Measurements from ENCODE around the gene TRAF2. TPM values are rescaled to one million over a fixed set of nuclear protein-coding genes. Genes with fewer than 3 reads are reported as not detected.
A peak's percentile ranks its signal among the peaks of the same experiment; 100 is the strongest.
"Not testable (repeated sequence)": the region's sequence is repeated elsewhere in the genome, so short reads cannot be mapped to it uniquely, and the experiment has no call there.

TRAF2 gene
- total and polyA plus RNA-seq, 12 donors: 5.4 to 17.0 (median 10.1) TPM

DNA sequence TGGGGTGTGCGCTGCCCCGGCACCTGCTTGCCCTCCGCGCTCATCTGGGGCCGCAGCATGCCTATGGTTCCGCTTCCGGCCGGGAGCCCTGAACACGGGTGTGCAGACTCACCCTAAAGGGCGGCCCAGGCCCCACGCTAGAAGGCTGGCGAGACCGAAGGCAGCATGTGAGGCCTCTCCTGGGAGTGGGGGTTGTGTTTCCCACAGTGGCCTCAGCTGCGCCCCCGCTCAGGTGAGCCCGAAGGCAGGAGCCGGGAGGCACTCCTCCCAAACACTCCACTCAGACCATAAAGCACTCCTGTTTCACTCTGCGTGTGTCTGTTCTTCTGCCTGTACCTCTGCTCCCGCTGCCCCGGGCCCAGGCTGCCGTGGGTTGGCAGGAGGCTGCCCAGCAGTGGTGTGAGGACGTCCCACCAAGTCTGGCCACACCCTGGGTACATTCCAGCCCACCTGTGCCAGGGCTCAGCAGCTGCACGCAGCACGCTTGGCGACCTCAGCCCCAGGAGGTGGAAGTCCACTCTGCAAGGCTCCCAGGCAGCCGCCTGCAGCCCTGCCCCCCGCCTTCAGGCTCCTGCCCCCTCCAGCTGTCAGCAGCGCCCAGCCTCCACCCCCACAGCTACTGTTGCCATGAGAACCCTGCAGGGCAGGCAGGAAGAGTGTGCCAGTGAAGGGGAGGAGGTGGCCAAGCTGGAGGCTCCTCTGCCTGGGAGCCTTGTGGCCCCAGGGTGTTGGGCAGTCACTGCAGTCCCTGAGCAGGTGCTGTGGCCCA, 45.3 kb upstream of the TRAF2 start:
- Histone ChIP-seq H3K27me3 (peaks cover 0 to 29% (median 25%) of the 10 kb centered on the region in 7 donors), H3K36me3 (peaks cover 0 to 50% (median 6%) of the 10 kb centered on the region in 9 donors), H3K4me1 (peaks cover 17 to 41% (median 30%) of the 10 kb centered on the region in 9 donors), H3K9me3 (no peaks in the 10 kb centered on the region), H3K4me3 (no peak overlapping the region), H3K27ac (no peak overlapping the region)
- WGBS, 2 donors: 75% methylated on average over 28 of the region's 28 CpGs
- intact Hi-C loops (cut with DNase I): loop anchor here in 5 of 10 donors (5.0 to 10.0 kb wide), 4 partner anchors 34 to 184 kb away; partner anchors contain the start of genes RABL6 (in 2 of the 5), ABCA2 (in 1 of the 5), CCDC183 (in 1 of the 5) and FBXW5 (in 1 of the 5)
- DNase-seq (no peak), ATAC-seq (peak in 5 of 8 donors; percentile 2 to 15 (median 8))
- TF ChIP-seq, protein P1, sequence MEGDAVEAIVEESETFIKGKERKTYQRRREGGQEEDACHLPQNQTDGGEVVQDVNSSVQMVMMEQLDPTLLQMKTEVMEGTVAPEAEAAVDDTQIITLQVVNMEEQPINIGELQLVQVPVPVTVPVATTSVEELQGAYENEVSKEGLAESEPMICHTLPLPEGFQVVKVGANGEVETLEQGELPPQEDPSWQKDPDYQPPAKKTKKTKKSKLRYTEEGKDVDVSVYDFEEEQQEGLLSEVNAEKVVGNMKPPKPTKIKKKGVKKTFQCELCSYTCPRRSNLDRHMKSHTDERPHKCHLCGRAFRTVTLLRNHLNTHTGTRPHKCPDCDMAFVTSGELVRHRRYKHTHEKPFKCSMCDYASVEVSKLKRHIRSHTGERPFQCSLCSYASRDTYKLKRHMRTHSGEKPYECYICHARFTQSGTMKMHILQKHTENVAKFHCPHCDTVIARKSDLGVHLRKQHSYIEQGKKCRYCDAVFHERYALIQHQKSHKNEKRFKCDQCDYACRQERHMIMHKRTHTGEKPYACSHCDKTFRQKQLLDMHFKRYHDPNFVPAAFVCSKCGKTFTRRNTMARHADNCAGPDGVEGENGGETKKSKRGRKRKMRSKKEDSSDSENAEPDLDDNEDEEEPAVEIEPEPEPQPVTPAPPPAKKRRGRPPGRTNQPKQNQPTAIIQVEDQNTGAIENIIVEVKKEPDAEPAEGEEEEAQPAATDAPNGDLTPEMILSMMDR (IDR thresholded peaks at IDR 0.05): no peak

- H3K4me1 ChIP-seq: peaks cover 17 to 45% (median 36%) of the 10 kb centered on the region in 9 donors
Observed at GRCh38 chr9:136841646-136842379, 44.5 kb upstream of the TRAF2 start.

DNA sequence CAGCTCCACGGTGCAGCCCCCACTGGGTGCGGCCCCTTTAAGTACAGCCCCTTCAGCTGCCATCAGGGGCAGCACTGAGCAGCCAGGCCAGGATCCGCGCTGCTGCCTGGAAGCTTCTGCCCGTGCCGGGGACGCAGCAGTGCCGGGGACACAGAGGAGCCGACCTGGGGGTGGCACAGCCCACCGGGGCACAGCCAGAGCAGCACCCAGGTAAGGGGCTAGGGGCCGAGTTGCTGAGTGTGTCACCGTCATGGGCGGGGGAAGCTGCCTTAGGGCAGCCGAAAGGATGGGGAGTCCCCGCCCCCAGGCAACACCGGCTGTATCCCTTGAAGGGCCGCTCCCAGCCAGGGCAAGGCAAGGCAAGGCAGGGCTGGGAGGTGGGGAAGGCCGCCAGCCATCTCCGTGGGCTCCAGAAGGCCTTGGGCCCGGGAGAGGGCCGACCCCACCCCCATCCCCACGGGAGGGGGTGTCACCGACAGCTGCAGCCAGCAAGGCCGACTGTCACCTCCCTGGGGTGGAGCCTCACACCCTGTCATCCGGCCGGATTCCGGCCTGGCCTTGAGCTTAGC, 43.9 kb upstream of the TRAF2 start, which contains the start of gene AJM1:
Gene AJM1 (plus strand): TSS at position 99 of the 569 bp plus-strand sequence. CDS start 1,937 bp downstream, outside the sequence.
- intact Hi-C loops (cut with DNase I): loop anchor here in 5 of 10 donors (2.0 to 10.0 kb wide), 5 partner anchors 35 to 182 kb away; partner anchors contain the start of genes FBXW5 (in 2 of the 5), RABL6 (in 2 of the 5), ABCA2 (in 1 of the 5) and C8G (in 1 of the 5)
- Histone ChIP-seq H3K4me3 (peak within 1 kb of the TSS; percentile 21 to 69 (median 60)), H3K4me1 (peaks cover 17 to 51% (median 36%) of the 10 kb centered on the region in 9 donors), H3K27me3 (peaks cover 0 to 43% (median 29%) of the 10 kb centered on the region in 7 donors), H3K36me3 (peaks cover 0 to 47% (median 6%) of the 10 kb centered on the region in 9 donors), H3K27ac (peak within 1 kb of the TSS in 8 of 10 donors; percentile 59 to 75 (median 69))
- ATAC-seq (peak; percentile 74 to 92 (median 86)), DNase-seq (peak; percentile 76 to 83)
- TF ChIP-seq, protein P1 (IDR thresholded peaks at IDR 0.05): peak; percentile 84 to 98 (median 93)
- WGBS, 2 donors: 1 to 2% methylated on average over 21 to 23 of the region's 27 CpGs
- not testable (repeated sequence) for H3K9me3 ChIP-seq

More at GRCh38 chr9:136841646-136842379, 44.5 kb upstream of the TRAF2 start:
- Histone ChIP-seq H3K27ac (peak overlapping the region in 3 of 10 donors; percentile 59 to 73 (median 60)), H3K27me3 (peaks cover 0 to 37% (median 29%) of the 10 kb centered on the region in 7 donors), H3K4me3 (peak overlapping the region in 8 of 10 donors; percentile 51 to 69 (median 61)), H3K36me3 (peaks cover 0 to 46% (median 6%) of the 10 kb centered on the region in 9 donors)
- DNase-seq, H3K9me3 ChIP-seq: not testable (repeated sequence)
- 43 to 49% methylated on average over 14 to 16 of the region's 16 CpGs for WGBS, 2 donors
- ATAC-seq: peak in 4 of 8 donors; percentile 1 to 6 (median 3)
- intact Hi-C loops (cut with DNase I): loop anchor here in 5 of 10 donors (2.0 to 10.0 kb wide), 5 partner anchors 35 to 183 kb away; partner anchors contain the start of genes FBXW5 (in 2 of the 5), RABL6 (in 2 of the 5), ABCA2 (in 1 of the 5) and C8G (in 1 of the 5)

DNA sequence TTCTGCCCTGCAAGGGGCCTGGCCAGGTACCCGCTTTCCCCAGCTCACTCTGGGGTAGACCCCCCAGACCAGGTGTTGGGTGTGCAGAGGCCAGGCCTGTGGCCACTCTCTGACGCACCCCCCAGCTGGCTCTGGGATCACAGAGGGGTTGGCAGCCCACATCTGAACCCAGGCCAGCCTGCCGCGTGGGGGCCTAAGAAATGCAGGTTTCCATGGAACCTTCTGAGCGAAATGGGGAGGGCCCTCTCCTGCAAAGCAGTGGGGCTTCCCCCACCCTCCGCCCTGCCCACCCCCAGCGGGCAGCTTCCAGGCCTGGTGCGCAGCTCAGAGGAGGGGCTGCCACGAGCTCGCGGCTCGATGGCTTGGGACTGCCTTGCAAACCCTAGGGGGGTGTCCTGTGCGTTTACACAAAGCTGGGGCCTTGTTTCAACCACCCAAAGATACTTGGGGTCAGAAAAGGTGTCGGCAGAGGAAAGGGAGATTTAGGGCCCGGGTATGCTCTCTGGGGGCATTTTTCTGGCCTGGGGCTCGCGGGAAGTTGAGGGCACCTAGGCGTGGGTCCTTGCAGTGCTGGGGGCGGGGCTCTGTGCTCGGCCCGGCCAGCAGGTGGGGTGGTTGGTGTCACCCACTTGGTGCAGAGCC, 43.0 kb upstream of the TRAF2 start:
- H3K4me3 ChIP-seq: peak overlapping the region in 8 of 10 donors; percentile 14 to 69 (median 60)
- peak in 4 of 8 donors; percentile 13 to 23 (median 20) for ATAC-seq
- not testable (repeated sequence) for DNase-seq, H3K9me3 ChIP-seq
- peaks cover 0 to 51% (median 29%) of the 10 kb centered on the region in 7 donors for H3K27me3 ChIP-seq
- 20 to 25% methylated on average over 17 to 21 of the region's 21 CpGs for WGBS, 2 donors
- intact Hi-C loops (cut with DNase I): loop anchor here in 5 of 10 donors (2.0 to 10.0 kb wide), 5 partner anchors 36 to 182 kb away; partner anchors contain the start of genes FBXW5 (in 2 of the 5), RABL6 (in 2 of the 5), ABCA2 (in 1 of the 5) and C8G (in 1 of the 5)
- H3K27ac ChIP-seq: peak overlapping the region in 6 of 10 donors; percentile 4 to 75 (median 59)
- peaks cover 20 to 59% (median 43%) of the 10 kb centered on the region in 9 donors for H3K4me1 ChIP-seq
- H3K36me3 ChIP-seq: peaks cover 0 to 39% (median 6%) of the 10 kb centered on the region in 9 donors
